ENCODE data around the gene LIAS. TPM values are rescaled to one million over a fixed set of nuclear protein-coding genes. Genes with fewer than 3 reads are reported as not detected.

Gene LIAS
- total RNA-seq, 1 experiment from 2014 or later = 8.3 TPM

- POLR2A ChIA-PET (ENCODE audit: unreplicated experiment) = no interaction called here
- intact Hi-C loops (cut with micrococcal nuclease) = no loop called here
- CTCF ChIA-PET = no interaction called here
Observed at GRCh38 chr4:39484582-39485272, 25.9 kb downstream of the LIAS start.

GRCh38 chr4:39486221-39486804 lies 27.5 kb downstream of the LIAS start:
- H3K27me3 ChIP-seq (ENCODE audit: low read length) = no peaks in the 10 kb centered on the region
- H3K9me2 ChIP-seq (replicated peaks; ENCODE audit: low read length) = no peaks in the 10 kb centered on the region
- no peaks in the 10 kb centered on the region for H3K4me1 ChIP-seq (ENCODE audit: insufficient read depth, low read length)
- no TSS peak for BruUV-seq (replicated peaks)
- intact Hi-C loops (cut with micrococcal nuclease) = no loop called here
- H2AFZ ChIP-seq (ENCODE audit: low read length) = no peak overlapping the region
- no peak overlapping the region for H3K9ac ChIP-seq (ENCODE audit: low read length)
- no peaks in the 10 kb centered on the region for H3K79me2 ChIP-seq (ENCODE audit: low read length)
- H3K9me3 ChIP-seq (ENCODE audit: low read length) = no peaks in the 10 kb centered on the region
- no peaks in the 10 kb centered on the region for H3F3A ChIP-seq (ENCODE audit: low read length, unreplicated experiment)
- POLR2A ChIA-PET (ENCODE audit: unreplicated experiment) = no interaction called here
- H4K20me1 ChIP-seq (ENCODE audit: low read length) = no peaks in the 10 kb centered on the region
- no peak for DNase-seq
- ATAC-seq = no peak
- H3K27ac ChIP-seq (ENCODE audit: low read length) = no peak overlapping the region
- no peak overlapping the region for H3K4me3 ChIP-seq (ENCODE audit: low read length)
- no peak overlapping the region for H3K4me2 ChIP-seq (ENCODE audit: low read length)
- CTCF ChIA-PET = no interaction called here
- no peaks in the 10 kb centered on the region for H3K36me3 ChIP-seq (ENCODE audit: low read depth, low read length)
- TF ChIP-seq EZH2phosphoT487 (IDR thresholded peaks at IDR 0.05; ENCODE audit: borderline replicate concordance, low read length) (no peak), CTCF (conservative IDR thresholded peaks at IDR 0.05; ENCODE audit: low read depth, low read length) (no peak), EZH2 (IDR thresholded peaks at IDR 0.05; ENCODE audit: low read length, unreplicated experiment) (no peak)

More at GRCh38 chr4:39484582-39485272, 25.9 kb downstream of the LIAS start:
- Histone ChIP-seq H3K4me3 (ENCODE audit: low read length) (no peak overlapping the region), H3F3A (ENCODE audit: low read length, unreplicated experiment) (no peaks in the 10 kb centered on the region), H3K9ac (ENCODE audit: low read length) (no peak overlapping the region), H2AFZ (ENCODE audit: low read length) (no peak overlapping the region), H4K20me1 (ENCODE audit: low read length) (no peaks in the 10 kb centered on the region), H3K27ac (ENCODE audit: low read length) (no peak overlapping the region), H3K79me2 (ENCODE audit: low read length) (no peaks in the 10 kb centered on the region), H3K9me3 (ENCODE audit: low read length) (no peaks in the 10 kb centered on the region), H3K4me2 (ENCODE audit: low read length) (no peak overlapping the region), H3K9me2 (replicated peaks; ENCODE audit: low read length) (no peaks in the 10 kb centered on the region), H3K4me1 (ENCODE audit: insufficient read depth, low read length) (no peaks in the 10 kb centered on the region), H3K27me3 (ENCODE audit: low read length) (no peaks in the 10 kb centered on the region), H3K36me3 (ENCODE audit: low read depth, low read length) (no peaks in the 10 kb centered on the region)
- DNase-seq (no peak), ATAC-seq (no peak)
- TF ChIP-seq EZH2 (IDR thresholded peaks at IDR 0.05; ENCODE audit: low read length, unreplicated experiment) (no peak), CTCF (conservative IDR thresholded peaks at IDR 0.05; ENCODE audit: low read depth, low read length) (no peak), EZH2phosphoT487 (IDR thresholded peaks at IDR 0.05; ENCODE audit: borderline replicate concordance, low read length) (no peak)
- BruUV-seq (replicated peaks) = no TSS peak

- H3K27ac ChIP-seq (ENCODE audit: low read length) = no peak overlapping the region
- no peak for ATAC-seq
- peaks cover 4% of the 10 kb centered on the region; the same call in 1 of the 2 replicates for H3K4me1 ChIP-seq (ENCODE audit: insufficient read depth, low read length)
- no peak for TF ChIP-seq CTCF (conservative IDR thresholded peaks at IDR 0.05; ENCODE audit: low read depth, low read length)
- no peak for TF ChIP-seq EZH2phosphoT487 (IDR thresholded peaks at IDR 0.05; ENCODE audit: borderline replicate concordance, low read length)
- TF ChIP-seq EZH2 (IDR thresholded peaks at IDR 0.05; ENCODE audit: low read length, unreplicated experiment) = no peak
- intact Hi-C loops (cut with micrococcal nuclease) = no loop called here
- no TSS peak for BruUV-seq (replicated peaks)
- CTCF ChIA-PET = no interaction called here
- no peak for DNase-seq
- POLR2A ChIA-PET (ENCODE audit: unreplicated experiment) = no interaction called here
- no peak overlapping the region for H3K4me3 ChIP-seq (ENCODE audit: low read length)
- H3K9me2 ChIP-seq (replicated peaks; ENCODE audit: low read length) = no peaks in the 10 kb centered on the region
- H4K20me1 ChIP-seq (ENCODE audit: low read length) = no peaks in the 10 kb centered on the region
- H3K79me2 ChIP-seq (ENCODE audit: low read length) = no peaks in the 10 kb centered on the region
- H3K9ac ChIP-seq (ENCODE audit: low read length) = no peak overlapping the region
- no peak overlapping the region for H3K4me2 ChIP-seq (ENCODE audit: low read length)
- H2AFZ ChIP-seq (ENCODE audit: low read length) = no peak overlapping the region
- no peaks in the 10 kb centered on the region for H3K27me3 ChIP-seq (ENCODE audit: low read length)
- no peaks in the 10 kb centered on the region for H3K36me3 ChIP-seq (ENCODE audit: low read depth, low read length)
- no peaks in the 10 kb centered on the region for H3K9me3 ChIP-seq (ENCODE audit: low read length)
- H3F3A ChIP-seq (ENCODE audit: low read length, unreplicated experiment) = no peaks in the 10 kb centered on the region
Observed at GRCh38 chr4:39490322-39490721, 31.5 kb downstream of the LIAS start.
